ENCODE results near the gene BATF.

- TF ChIP-seq CTCF (conservative IDR thresholded peaks at IDR 0.05; ENCODE audit: low read length) (no peak), EZH2phosphoT487 (IDR thresholded peaks at IDR 0.05; ENCODE audit: borderline replicate concordance, low read depth, low read length) (no peak)
These were observed 16.9 kb downstream of the BATF start for GRCh38 chr14:75539162-75539560.
